GM12875 (cell line): ENCODE measurements around the gene P3H3.

ENCODE experiments used
- H3K4me3 ChIP-seq: one replicate; pipeline ENCODE4 v1.5.1; 2011; ENCODE audit warnings: low read depth, low read length, control low read depth
- CTCF ChIP-seq: IDR thresholded peaks from 2 replicates; pipeline ENCODE4 v1.5.1; 2011; ENCODE audit warnings: low read depth, mild to moderate bottlenecking, control low read depth, inconsistent platforms, low read length, moderate library complexity, borderline replicate concordance; ENCODE audit not compliant: insufficient read depth

Gene P3H3

GRCh38 chr12:6853626-6854025 is 25.4 kb downstream of the P3H3 start:
- no peak overlapping the region for H3K4me3 ChIP-seq
- TF ChIP-seq CTCF = no peak

GRCh38 chr12:6854036-6854435 is 25.8 kb downstream of the P3H3 start:
- H3K4me3 ChIP-seq = no peak overlapping the region
- TF ChIP-seq CTCF = no peak

GRCh38 chr12:6855322-6855721 is 27.1 kb downstream of the P3H3 start:
- TF ChIP-seq CTCF = no peak
- H3K4me3 ChIP-seq = no peak overlapping the region

- H3K4me3 ChIP-seq = no peak overlapping the region
- no peak for TF ChIP-seq CTCF
These were observed 30.6 kb downstream of the P3H3 start for GRCh38 chr12:6858799-6859198.

GRCh38 chr12:6860116-6860515 is 31.9 kb downstream of the P3H3 start:
- H3K4me3 ChIP-seq = no peak overlapping the region
- TF ChIP-seq CTCF = no peak

- H3K4me3 ChIP-seq = no peak overlapping the region
These were observed 32.7 kb downstream of the P3H3 start for GRCh38 chr12:6860942-6861341.

GRCh38 chr12:6861391-6861790 is 33.2 kb downstream of the P3H3 start:
- TF ChIP-seq CTCF = no peak
- H3K4me3 ChIP-seq = no peak overlapping the region

More at GRCh38 chr12:6860942-6861341, 32.7 kb downstream of the P3H3 start:
- no peak for TF ChIP-seq CTCF
